ENCODE data around the gene DDX31.

DDX31 gene

GRCh38 chr9:132591751-132592314 lies 78.0 kb downstream of the DDX31 start:
- no peak for DNase-seq

- peak; percentile 52 to 71 for DNase-seq
These were observed 78.5 kb downstream of the DDX31 start for GRCh38 chr9:132591244-132591643.

- peak; percentile 39 to 54 for DNase-seq
These were observed 79.2 kb downstream of the DDX31 start for GRCh38 chr9:132590318-132591182.

- DNase-seq = no peak
These were observed 79.8 kb downstream of the DDX31 start for GRCh38 chr9:132590037-132590317.

GRCh38 chr9:132589148-132590036 lies 80.4 kb downstream of the DDX31 start:
- DNase-seq = peak in 1 of 2 experiments; percentile 27

- DNase-seq = no peak
These were observed 81.2 kb downstream of the DDX31 start for GRCh38 chr9:132588501-132589147.

- DNase-seq = no peak
These were observed 81.7 kb downstream of the DDX31 start for GRCh38 chr9:132588098-132588497.

GRCh38 chr9:132587592-132587955 lies 82.2 kb downstream of the DDX31 start:
- no peak for DNase-seq

GRCh38 chr9:132586830-132587591 lies 82.8 kb downstream of the DDX31 start:
- DNase-seq = no peak

- DNase-seq = peak in 1 of 2 experiments; percentile 54
These were observed 83.6 kb downstream of the DDX31 start for GRCh38 chr9:132585954-132586829.

GRCh38 chr9:132584601-132585560 lies 84.9 kb downstream of the DDX31 start:
- no peak for DNase-seq

GRCh38 chr9:132583584-132584304 lies 86.0 kb downstream of the DDX31 start:
- no peak for DNase-seq

GRCh38 chr9:132582786-132583583 lies 86.8 kb downstream of the DDX31 start:
- no peak for DNase-seq

- no peak for DNase-seq
These were observed 87.5 kb downstream of the DDX31 start, which contains the start of gene BARHL1 for GRCh38 chr9:132582276-132582785. Gene BARHL1, plus strand, starts transcription at chr9:132582606. Its CDS starts 192 bp downstream, at chr9:132582798.

- DNase-seq = peak in 1 of 2 experiments; percentile 24
These were observed 90.4 kb downstream of the DDX31 start for GRCh38 chr9:132579427-132579798.

GRCh38 chr9:132578367-132578932 lies 91.3 kb downstream of the DDX31 start:
- no peak for DNase-seq

- DNase-seq = no peak
These were observed 92.7 kb downstream of the DDX31 start for GRCh38 chr9:132577119-132577518.

GRCh38 chr9:132575811-132576210 lies 94.0 kb downstream of the DDX31 start:
- no peak for DNase-seq

Data from NCI-H524 (cell line).